HG03575 (cell line): ENCODE measurements around the gene TIMM22.

ENCODE experiments used
- ATAC-seq: cut with Tn5 transposase; IDR thresholded peaks from one replicate; pipeline ENCODE4 v1.9.1; 2021; ENCODE audit not compliant: unreplicated experiment, insufficient number of reproducible peaks, low FRiP score; ENCODE audit errors: extremely low read depth

Gene TIMM22

DNA sequence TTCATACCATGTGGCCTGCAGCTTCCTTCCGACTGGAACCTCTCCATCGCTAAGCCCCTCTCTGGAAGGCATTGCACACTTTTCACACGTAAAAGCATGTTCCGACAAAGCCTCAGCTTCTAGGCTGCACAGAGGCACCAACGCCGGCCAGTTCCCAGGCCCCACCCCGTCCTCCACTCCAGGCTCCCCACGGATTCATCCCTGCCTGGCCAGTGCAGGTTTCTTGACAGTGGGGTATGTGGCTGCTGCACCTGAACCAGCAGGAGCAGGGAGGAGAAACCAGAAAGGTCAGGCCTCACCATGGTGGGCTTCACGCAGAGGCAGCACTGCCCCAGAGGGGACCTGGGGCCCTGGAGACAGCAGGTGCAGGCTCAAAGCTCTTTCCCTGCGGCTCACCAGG lies 14.2 kb downstream of the TIMM22 start:
- no peak for ATAC-seq

DNA sequence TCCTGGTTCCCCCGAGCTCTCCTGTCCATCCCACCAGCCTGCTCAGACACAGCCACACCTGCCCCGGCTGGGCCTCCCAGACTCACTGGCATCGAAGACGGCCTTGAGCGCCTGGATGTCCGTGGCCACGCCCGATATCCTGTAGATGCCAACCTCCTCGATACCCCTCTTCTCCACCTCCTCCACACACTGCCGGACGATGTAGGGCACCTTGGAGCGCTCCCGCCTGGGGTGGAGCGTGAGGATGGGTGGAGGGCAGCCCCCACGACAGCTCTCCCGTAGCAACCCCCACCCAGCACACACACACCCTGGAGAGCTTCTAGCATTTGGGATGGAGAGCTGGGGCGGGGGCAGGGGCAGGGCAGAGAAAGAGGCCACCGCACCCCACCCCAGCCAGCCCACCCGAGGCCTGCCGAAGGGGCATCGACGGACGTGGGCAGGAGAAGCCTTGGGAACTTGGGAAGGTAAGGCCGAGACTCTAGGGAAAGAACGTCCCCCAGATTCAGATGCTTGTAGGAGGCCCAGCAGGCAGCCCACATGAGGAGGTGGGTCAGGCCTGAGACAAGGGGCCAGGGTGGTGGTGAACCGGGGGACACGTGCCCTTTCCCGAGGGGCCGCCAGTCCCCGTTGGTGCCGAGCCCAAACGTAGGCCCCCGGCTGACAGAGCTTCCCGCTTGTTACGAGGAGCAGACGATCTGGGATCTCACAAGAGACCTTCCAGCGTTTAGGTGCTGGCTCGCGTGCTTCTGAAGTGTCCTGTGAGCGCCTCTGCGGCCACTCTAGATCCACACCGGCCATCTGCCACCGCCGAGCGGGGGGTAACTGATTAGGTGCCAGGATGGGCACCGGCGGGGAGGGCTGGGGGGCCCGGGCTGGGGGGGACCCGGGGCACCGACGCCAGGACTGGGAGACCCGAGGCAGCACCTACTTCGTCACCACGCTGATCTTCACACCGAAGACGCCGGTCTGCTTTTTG lies 15.1 kb downstream of the TIMM22 start:
- ATAC-seq = no peak

DNA sequence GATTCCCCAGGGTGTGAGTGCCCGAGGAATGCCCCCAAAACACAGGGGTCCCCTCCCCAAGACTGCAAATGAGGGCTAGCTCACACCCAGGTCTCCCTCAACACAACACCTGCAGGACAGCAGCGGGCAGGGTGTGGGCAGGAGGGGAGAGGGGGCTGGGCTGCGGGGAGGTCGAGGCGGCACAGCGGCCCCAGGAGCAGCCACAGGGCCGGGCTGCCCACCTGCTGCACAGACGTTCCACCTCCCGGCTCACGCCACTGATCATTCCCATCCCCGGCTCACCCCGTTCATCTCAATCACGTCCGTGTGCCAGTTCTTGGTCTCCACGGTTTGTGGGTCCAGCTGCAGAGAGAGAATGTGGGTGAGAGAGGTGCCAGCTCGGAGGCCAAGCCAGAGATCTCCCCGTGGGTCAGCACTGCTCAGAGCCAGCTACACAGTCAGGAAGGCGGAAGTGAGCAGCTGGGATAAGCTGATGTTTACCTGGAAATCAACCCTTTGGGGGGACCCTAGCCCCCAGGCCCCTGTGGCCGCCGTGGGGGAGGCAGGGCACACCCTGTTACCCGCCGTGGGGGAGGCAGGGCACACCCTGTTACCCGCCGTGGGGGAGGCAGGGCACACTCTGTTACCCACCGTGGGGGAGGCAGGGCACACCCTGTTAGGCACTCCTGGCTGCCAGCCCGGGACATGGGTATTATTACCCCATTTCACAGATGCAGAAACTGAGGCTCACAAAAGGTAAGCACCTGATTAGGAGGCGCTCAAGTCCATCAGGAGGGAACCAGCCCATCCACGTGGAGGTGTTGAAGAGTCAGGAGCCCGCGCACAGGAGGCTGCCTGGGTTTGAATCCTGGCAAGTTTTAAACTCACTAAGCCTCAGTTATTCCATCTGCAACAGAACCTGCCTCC lies 16.1 kb downstream of the TIMM22 start:
- no peak for ATAC-seq

DNA sequence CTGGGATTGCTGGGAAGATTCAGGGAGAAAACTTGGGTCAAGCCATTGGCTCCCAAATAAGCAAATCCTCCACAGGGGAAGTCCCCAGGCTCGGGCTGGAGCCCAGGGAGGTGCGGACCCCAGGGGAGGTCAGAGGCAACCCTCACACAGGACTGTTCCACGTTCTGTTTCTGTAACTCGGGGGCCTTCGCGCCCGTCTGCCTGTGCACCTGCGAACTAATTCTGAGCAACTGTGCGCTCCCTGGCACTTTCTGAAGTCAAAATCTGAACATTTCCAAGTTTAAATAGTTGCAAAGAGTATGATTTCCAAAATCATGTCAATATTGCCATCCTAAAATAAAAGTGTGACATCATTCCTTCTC lies 16.8 kb downstream of the TIMM22 start:
- no peak for ATAC-seq

DNA sequence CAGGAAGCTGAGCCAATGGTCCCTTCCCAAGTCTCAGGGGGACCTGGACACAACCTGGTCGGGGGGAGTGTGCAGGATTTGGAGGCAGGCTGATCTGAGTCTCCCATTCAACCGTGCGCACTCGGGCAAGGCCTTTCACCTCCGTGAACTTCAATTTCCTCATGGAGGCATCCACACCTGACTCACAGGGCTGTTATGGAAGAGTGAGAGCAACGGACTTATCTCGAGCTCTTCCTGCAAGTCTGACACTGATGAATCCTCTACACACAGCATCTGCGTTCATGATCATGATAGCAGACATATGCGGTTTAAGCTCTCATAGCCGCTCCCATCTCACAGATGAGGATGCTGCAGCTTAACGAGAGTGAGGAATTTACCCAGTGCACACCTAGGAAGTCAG lies 21.6 kb downstream of the TIMM22 start:
- no peak for ATAC-seq

DNA sequence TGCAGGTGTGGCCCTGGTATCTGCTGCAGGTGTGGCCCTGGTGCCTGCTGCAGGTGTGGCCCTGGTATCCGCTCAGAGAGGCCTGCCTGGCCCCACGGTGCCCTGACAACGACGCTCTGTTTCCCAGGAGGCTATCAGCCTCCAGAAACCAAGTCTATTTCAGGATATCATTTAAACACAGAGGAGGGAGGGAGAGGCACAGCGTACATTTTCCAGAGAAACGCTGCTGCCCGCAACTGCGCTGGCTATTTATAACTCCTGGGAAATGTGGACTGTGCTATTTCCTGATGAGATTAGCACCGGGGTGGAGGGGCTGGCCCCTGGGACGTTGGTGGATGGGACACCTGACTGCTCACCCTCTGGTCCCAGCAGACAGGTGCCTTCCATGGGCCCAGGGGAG lies 22.5 kb downstream of the TIMM22 start:
- ATAC-seq = no peak

DNA sequence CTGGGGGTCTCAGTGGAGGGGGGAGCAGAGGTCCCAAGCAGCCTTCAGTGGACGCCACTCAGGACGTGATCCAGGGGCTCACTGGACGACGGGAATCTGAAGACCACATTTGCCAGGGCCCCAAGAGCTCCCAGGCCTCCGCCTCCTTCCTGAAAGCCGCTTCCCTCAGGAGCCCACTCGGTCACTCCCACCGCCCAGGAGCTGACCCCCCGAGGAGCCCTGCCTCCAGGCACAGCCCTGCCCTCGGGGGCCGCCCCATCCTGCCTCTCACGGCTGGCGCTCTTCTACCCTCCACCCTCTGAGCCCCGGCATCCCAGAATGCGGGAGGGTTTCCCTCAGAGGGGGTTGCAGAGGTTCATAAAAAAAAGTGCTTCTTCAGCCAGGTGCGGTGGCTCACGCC lies 24.2 kb downstream of the TIMM22 start:
- ATAC-seq = no peak

DNA sequence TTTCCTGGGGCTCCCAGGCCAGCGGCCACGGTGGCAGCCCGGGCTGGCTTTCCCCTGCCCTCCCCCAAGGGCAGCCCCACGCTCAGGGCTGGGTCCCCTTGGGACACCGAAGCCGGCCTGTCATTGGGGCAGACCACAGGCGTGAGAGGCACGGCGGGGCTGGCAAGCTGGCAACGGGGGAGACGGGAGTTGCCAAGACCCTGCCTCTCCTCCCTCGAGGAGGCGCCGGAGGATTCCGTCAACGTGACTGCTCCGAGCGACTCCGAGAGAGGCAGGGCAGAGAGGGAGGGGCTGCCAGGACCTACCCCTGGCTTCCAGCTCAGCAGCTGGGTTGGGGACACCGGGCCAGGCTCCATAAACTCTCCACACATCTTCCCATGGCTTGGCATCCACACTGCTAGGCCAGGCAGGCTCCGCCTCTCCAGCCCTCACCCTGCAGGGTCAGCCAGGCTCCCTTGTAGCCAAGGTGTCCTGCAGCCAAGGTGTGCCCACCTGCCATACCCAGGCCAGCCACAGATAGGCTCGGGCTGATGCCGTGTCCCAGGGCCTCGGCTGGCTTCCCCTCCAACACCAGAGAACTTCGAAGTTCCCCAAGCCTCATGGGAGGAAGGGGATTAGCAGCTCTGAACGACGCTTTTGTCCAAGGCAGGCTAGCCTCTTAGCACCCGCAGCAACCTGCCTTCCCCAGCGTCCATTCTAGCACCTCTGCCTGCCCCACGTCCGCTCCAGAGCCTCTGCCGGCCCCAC lies 25.5 kb downstream of the TIMM22 start:
- no peak for ATAC-seq

DNA sequence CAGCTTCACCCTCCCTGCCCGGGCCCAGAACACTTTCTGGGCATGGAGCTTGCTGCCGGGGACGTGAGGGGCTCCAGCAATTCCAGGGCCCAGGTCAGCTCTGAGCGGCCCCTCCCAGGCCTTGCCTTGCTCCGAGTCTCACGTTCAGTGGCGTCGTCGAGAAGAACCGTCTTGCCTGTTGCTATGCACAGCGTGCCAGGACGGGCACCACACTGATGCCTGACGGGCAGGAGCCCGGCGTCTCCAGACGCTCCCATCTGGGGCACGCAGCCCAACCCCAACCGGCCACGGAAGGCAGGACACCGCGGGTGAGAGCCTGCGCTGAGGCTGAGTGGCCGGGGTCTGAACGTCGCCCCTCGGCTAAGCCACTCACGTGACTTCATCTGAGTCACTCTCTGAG lies 27.1 kb downstream of the TIMM22 start:
- no peak for ATAC-seq

DNA sequence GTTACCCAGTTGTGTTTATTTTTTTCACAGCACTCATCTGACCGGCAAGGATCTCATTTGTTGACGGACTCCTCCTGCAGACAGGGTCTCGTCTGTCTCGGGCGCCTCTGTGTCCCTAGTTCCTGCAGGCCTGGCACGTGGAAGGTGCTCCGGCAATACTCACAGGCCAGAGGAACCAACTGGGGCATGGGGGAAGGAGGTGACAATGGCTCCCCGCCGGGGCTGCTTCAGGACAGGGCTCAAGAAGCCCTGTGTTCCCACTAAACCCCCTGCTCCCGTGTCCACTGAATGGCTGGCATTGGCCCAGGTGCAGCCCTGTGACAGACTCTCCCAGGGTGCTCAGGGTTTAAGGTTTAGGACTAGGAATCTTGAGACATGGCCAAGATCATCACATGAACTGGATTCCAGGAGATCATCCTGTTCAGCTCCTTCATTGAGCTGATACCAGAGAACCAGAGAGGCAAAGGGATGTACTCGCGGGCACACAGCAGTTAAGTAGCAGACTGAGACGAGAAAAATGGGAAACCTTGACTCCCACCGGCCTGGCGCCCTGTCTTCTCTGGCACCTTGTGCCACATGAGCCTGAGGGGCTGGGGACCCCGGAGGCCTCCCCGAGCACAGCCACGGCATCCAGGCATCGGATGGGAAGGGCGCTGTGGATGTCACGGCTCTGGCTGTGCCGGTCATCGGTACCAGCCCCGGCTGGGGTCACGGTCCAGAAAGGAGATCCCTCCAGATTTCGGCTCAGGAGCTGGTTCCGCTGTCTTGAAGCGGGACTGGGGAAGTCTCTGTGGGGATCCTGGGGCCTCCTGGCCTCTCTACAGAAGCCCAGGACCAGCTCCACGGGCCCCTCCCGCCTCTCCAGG lies 29.0 kb downstream of the TIMM22 start:
- no peak for ATAC-seq

DNA sequence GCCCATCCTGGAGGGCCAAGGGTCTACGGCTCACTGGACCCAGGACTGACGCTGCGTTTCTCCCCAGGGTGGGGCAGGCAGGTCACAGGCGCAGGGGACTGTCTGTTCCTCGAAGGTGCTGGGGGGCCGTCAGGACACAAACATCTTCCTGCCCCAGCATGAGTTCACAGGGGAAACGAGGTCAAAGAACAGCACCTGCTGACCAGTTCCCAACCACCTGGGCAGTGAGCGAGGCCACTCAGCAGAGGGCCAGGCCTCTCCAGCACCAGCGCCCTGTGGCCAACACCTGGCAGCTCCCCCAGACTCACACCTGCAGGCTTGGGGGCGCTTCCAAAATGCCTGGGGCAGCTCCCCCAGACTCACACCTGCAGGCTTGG lies 29.7 kb downstream of the TIMM22 start:
- no peak for ATAC-seq

DNA sequence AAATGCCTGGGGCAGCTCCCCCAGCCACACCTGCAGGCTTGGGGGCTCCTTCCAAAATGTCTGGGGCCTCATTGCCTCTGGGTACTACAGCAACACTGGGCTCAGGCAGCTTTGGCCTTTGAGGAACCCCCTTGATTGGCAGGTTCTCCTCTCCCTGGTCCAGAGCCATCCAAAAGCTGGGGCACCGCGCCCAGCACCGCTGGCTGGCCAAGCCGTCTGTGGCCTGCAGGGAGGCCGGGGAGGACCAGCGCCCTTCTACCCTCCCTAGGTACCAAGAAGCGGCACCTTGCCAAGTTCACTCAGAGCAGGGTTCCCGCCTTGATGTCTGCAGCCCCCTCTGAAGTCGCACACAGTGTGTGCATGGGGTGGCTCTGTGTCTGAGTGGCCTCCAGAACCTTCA lies 30.1 kb downstream of the TIMM22 start:
- no peak for ATAC-seq

DNA sequence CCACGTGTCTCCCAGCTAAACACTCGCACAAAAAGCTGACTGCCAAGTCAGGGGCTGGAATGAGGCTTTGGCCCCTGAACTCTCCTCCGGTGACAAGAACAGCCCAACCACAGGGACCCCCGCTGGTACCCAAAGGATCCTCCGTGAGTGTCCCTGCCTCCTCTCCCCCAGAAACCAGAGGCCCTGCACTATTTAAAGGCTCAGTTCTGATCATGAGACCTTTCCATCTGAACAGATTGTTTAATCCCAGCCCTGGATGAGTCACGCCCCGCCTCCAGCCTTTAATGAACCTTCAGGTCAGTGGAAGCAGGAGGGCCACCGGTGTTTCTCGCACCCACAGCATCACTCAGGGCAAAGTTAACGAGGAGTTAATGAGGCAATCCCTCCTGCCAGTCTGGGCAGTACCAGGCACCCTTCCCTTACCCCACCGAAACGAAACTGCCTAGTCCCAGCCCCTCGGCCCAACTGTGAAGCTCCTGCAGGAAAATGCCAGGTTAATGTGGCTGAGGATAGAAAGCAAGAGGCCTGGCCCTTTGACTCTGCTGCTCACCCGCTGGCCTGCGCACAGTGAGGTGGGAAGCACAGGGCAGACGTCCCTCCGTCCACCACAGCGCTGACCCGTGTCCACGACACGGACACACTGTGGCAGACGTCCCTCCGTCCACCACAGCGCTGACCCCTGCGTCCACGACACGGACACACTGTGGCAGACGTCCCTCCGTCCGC lies 32.4 kb downstream of the TIMM22 start:
- ATAC-seq = no peak

DNA sequence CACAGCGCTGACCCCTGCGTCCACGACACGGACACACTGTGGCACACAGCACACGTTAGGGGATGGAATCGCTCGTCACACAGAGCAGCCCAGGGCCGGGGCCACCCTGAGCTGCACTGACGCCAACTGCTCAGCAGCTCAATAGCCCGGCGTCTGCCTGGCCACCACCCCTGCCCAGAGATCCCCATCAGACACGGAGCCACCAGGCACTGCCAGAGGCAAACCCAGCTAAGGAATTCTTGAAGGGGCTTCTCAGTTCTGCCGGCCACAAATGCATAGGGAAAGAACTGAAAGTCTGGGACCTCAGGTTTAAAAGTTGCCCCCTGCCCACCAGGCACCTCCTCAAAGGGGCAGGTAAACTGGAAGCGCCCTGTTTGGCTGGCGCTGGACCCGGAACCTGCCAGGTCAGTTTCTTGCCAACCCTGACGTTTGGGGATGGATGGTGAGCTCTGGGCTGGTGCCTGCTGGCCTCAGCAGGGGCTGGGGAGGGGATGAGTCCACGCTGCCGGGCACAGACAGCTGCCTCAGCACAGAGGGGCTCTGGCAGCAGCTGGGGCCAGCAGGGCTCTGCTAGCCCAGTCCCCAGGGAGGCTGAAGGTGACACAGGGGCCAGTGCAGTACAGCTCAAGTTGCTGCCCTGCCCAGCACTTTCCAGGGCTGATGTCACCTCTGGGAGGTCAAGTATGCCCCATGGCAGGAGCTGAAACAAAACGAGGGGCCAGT lies 33.2 kb downstream of the TIMM22 start:
- no peak for ATAC-seq

DNA sequence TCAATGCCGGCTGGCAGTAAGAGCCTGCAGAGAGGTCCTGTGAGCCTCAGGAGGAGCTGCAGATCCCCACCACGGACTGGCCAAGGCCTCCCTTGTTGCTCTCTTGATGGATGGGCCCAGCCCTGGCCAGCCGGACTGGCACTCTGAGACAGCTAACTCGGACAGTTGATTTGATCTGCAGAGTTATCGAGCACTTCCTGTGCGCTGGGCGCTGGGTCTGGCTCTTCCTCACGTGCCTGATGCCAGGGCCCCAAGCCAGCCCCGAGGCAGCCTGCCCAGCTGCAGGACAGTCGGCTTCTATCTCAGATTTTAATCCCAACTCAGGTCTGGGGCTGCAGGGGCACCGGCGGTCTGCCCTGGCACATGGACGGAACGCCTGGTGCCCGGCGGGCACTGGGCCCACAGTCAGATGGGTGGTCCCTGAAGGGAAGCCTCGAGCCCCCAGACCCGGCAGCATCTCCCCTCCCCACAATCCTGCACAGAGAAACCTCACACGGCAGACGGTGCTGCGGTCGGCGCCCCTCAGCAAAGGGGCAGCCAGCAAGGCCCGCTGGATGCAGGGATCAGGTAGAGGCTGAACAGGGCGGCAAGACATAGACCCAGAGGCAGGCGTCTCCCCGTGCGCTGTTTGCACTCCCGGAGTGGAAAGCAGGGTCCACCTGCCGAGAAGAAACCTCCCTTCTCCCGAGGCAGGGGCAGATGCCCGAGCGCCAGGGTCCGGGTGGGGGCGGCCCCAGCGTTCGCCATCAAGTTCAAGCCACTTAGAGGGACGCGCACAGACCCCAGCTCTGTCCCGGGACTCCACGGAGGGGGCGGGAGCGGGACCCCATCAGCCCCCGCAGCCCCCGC lies 34.0 kb downstream of the TIMM22 start:
- no peak for ATAC-seq

DNA sequence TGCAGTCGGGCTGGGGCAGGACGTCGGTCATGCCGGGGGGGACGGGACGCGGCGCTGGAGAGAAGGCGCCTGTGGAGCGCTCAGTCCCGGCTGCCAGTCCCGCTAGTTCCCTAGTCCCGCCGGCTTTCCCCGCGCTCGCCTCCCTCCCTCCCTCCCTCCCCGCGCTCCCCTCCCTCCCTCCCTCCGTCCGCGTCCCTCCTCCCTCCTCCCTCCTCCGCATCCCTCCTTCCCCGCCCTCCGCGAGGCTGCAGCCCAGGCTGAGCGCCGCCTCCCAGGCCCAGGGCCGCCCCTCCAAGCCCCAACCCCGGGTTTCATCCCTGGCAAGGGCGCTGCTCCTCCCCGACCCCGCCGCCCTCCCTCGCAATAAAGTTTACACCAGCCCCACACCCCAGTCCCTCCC lies 34.8 kb downstream of the TIMM22 start:
- no peak for ATAC-seq
